Natural killer cell treated with Interleukin-12 subunit alpha and Interleukin-12 subunit beta and Interleukin-15 and Interleukin-18, amount 100 ng/mL, for 72 hours (primary cell): ENCODE measurements around the gene VSX1. TPM values are rescaled to one million over a fixed set of nuclear protein-coding genes. Genes with fewer than 3 reads are reported as not detected.

Source experiments
- ATAC-seq, 2 donors: fragments of 150-1000 bp; cut with Tn5 transposase in 1 of 2; sonication (Bioruptor Pico), chemical (Tn5 transposase) in 1 of 2; 2 replicates each; pipeline ENCODE4 v1.10.0; 2021
- DNase-seq: peaks from one replicate; pipeline ENCODE4 v3.0.0; 2022; ENCODE audit warnings: low spot score
- H3K27ac Mint-ChIP-seq, 2 donors: 1 replicate in 1 of 2; 2 replicates in 1 of 2; pipeline ENCODE4 v1.8.0; 2022; ENCODE audit warnings: mixed read lengths in 2 of 2, mild to moderate bottlenecking in 1 of 2, moderate library complexity in 1 of 2
- H3K27me3 Mint-ChIP-seq, 2 donors: 1 replicate in 1 of 2; 2 replicates in 1 of 2; pipeline ENCODE4 v1.8.0; 2022; ENCODE audit warnings: mixed read lengths in 2 of 2
- H3K36me3 Mint-ChIP-seq: one replicate; pipeline ENCODE4 v1.8.0; 2022; ENCODE audit warnings: mixed read lengths
- H3K4me1 Mint-ChIP-seq, 2 donors: 1 replicate in 1 of 2; 2 replicates in 1 of 2; pipeline ENCODE4 v1.8.0; 2022; ENCODE audit warnings: low read depth in 2 of 2, mixed read lengths in 2 of 2, mild to moderate bottlenecking in 1 of 2
- H3K4me3 Mint-ChIP-seq: one replicate; pipeline ENCODE4 v1.8.0; 2022; ENCODE audit warnings: mixed read lengths
- H3K9me3 Mint-ChIP-seq: 2 replicates; pipeline ENCODE4 v1.8.0; 2022; ENCODE audit warnings: mixed read lengths
- total RNA-seq, 2 donors: library from RNA; stranded (reverse); gene quantifications; one replicate each; pipeline ENCODE4 v1.2.3, GENCODE V29; 2022

The VSX1 gene
- total RNA-seq, result not detected

DNA sequence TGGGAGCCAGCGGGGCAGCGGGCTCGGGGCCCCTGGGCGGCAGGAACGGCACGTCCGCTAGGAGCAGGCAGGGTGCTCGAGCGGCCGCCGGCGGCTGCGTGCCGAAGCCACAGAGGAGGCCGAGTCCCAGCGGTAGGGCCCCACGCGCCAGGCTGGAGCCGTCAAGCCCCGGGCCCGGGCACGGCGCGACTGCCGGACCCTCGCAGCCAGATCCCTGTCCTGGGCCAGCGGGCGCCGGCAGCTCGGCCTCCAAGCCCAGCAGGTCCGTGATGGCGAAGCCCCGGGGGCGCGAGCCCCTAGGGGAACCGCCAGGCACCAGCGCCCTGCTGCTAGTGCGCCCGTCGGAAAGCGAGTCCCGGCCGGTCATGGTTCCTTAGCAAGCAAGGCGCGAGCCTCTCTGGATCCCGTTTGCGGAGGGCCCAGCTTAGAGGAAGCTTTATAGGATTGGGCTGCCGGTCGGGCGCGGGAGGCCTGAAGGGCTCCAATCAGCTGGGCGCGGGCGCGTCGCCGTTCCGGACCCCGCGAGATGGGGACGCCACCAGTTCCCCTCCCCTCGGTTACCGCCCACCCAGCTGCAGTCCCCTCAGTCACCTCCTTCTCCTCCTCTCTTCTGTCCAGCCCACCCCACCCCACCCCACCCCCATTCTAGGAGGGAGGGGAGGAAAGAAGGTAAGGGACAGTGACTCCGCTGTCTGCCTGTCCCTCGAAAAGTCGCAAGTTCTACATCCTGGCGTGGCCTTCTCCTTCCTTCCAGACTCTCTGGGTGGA is at the start of gene VSX1:
TSS of gene VSX1 (minus strand) at position 412 of the 768 bp plus-strand sequence. CDS start at position 367, 45 bp downstream.
- DNase-seq (no peak), ATAC-seq (no peak)
- H3K27ac Mint-ChIP-seq, result no peak within 1 kb of the TSS
- no peak within 1 kb of the TSS for H3K4me3 Mint-ChIP-seq
- peaks cover 6 to 10% of the 10 kb centered on the region in 2 donors for H3K4me1 Mint-ChIP-seq
- H3K27me3 Mint-ChIP-seq, result peaks cover 48 to 67% of the 10 kb centered on the region in 2 donors
- H3K36me3 Mint-ChIP-seq, result no peaks in the 10 kb centered on the region
- no peaks in the 10 kb centered on the region for H3K9me3 Mint-ChIP-seq

DNA sequence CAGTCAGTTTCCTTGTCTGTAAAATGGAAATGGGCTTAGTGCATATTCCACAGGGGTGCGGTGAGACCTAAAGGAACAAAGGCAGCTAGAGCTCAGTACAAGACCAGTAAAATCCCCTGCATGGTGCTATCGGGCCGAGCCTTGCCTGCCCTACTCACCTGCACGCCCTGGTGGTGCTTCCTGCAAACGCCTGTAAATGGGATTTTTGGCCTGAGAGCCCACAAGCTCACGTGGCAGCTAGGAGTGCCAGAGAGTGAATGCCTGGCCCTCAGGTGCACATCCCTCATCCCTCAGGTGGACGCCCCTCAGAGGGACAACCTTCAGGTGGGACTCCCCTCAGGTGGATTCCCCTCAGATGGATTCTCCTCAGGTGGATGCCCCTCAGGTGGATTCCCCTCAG is 48.0 kb upstream of the VSX1 start:
- Mint-ChIP-seq H3K27ac (no peak overlapping the region), H3K4me1 (no peaks in the 10 kb centered on the region), H3K27me3 (peaks cover 6 to 8% of the 10 kb centered on the region in 2 donors), H3K9me3 (no peaks in the 10 kb centered on the region), H3K4me3 (no peak overlapping the region), H3K36me3 (no peaks in the 10 kb centered on the region)
- ATAC-seq (no peak), DNase-seq (no peak)

DNA sequence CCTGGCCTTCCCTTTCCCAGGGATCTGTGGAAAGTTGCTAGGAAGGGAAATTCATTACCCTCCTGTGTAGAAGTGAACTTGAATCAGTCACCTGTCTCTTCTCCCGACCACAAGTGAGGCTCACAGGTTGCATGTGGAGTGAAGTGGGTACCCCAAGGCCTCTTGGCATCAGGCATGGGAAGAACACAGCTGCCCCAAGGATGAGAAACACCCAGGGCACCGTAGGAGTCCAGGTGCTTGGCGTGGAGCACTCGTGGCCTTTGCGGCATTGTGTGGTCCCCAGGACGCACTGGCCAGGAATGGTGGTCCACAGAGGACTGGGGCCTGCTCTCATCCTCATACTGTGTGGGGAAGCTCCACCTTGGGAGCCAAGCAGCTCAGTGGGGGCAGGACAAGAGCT is 47.5 kb upstream of the VSX1 start:
- H3K36me3 Mint-ChIP-seq, result no peaks in the 10 kb centered on the region
- ATAC-seq, result no peak
- no peak overlapping the region for H3K27ac Mint-ChIP-seq
- peaks cover 6 to 8% of the 10 kb centered on the region in 2 donors for H3K27me3 Mint-ChIP-seq
- no peak for DNase-seq
- H3K4me1 Mint-ChIP-seq, result no peaks in the 10 kb centered on the region
- no peaks in the 10 kb centered on the region for H3K9me3 Mint-ChIP-seq
- H3K4me3 Mint-ChIP-seq, result no peak overlapping the region

DNA sequence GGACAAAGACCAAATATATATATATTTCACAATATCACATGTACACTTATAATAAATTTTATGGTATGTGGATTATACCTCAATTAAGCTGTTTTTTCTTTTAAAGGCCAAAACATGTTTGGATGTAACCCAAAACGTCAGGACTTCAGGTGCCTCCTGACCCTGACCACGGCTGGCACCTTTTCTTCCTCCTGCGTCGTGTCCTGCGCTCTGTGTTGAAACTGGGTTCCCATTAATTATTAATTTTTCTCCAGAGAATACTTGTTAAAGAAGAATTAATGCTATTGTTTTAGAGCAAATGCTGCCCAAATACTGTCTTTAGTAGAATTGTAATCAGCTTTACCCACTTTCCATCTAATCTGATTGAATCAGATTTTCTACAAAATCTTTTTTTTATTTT is 46.7 kb upstream of the VSX1 start:
- peaks cover 5 to 8% of the 10 kb centered on the region in 2 donors for H3K27me3 Mint-ChIP-seq

DNA sequence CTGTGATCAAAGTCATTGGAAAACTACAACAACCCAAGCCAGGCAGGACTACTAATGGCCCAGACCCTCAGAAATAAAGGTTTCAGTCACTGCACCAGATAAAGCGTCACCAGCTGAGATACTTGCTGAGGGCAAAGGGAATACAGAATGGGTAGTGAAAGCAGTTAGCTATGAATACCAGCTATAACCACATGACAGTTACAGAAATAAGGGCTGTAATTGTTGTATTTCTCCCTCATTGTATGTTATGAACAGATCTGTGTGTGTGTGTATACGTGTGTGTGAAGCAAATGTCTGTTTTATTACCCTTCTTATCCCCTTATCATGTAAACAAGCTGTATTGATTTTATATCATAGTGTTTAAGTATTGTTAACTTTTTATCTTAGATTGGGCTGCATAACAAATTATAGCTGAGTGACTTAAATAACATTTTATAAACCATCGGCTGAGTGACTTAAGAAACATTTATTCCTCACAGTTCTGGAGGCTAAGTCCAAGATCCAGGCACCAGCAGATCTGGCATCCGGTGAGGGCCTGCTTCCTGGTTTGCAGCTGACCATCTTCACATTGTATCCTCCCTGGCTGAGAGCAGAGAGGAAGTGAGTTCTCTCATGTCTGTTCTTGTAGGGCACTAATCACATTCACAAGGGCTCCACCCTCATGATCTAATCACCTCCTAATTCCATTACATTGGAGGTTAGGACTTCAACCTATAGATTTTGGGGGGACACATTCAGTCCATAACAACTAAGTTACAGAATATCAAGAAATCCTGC is 46.0 kb upstream of the VSX1 start:
- Mint-ChIP-seq H3K9me3 (no peaks in the 10 kb centered on the region), H3K36me3 (no peaks in the 10 kb centered on the region), H3K4me1 (no peaks in the 10 kb centered on the region), H3K27me3 (peaks cover 0 to 2% of the 10 kb centered on the region in 2 donors), H3K27ac (no peak overlapping the region), H3K4me3 (no peak overlapping the region)
- DNase-seq (no peak), ATAC-seq (no peak)

More for the DNA sequence above, 46.7 kb upstream of the VSX1 start:
- no peaks in the 10 kb centered on the region for H3K4me1 Mint-ChIP-seq
- H3K36me3 Mint-ChIP-seq, result no peaks in the 10 kb centered on the region
- H3K27ac Mint-ChIP-seq, result no peak overlapping the region
- no peak for ATAC-seq
- H3K9me3 Mint-ChIP-seq, result no peaks in the 10 kb centered on the region
- H3K4me3 Mint-ChIP-seq, result no peak overlapping the region
- DNase-seq, result no peak

DNA sequence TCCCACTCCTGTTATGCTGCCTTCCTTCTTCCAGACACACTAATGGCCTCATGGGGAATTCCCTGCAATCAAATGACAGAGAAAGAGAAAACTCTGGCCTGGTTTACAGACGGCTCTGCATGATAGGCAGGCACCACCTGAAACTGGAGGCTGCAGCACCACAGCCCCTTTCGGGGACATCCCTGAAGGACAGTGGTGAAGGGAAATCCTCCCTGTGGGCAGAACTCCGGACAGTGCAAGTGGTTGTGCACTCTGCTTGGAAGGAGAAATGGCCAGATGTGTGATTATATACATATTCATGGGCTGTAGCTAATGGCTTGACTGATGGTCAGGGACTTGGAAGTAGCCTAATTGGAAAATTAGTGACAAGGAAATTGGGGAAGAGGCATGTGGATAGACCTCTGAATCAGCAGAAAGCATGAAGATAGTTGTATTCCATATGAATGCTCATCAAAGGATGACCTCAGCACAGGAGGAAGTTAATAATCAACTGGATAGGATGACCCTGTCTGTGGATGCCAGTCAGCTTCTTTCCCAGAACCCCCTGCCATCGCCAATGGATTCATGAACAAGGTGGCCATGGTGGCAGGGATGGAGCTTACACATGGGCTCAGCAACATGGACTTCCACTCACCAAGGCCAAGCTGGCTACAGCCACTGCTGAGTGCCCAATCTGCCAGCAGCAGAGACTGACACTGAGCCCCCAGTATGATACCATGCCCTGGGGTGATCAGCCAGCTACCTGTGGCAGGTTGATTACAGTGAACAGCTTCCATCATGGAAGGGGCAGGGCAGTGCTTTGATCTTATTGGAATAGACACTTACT is 44.5 kb upstream of the VSX1 start:
- Mint-ChIP-seq H3K27me3 (peaks cover 0 to 6% of the 10 kb centered on the region in 2 donors), H3K9me3 (no peaks in the 10 kb centered on the region)
- DNase-seq, result no peak

DNA sequence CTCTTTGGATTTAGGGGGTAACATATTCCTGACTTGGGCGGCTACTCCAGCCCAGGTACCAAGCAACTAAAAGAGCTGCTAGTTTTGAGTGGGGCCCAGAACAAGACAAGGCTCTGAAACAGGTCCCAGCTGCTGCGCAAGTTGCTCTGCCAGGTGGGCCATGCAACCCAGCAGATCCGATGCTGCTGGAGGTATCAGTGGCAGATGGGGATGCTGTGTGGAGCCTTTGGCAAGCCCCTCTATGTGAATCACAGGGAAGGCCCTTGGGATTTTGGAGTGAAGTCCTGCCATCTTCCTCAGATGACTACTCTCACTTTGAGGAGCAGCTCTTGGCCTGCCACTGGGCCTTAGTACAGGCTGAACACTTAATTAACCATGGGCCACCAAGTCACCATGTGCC is 43.7 kb upstream of the VSX1 start:
- DNase-seq, result no peak
- peaks cover 0 to 4% of the 10 kb centered on the region in 2 donors for H3K27me3 Mint-ChIP-seq
- H3K4me1 Mint-ChIP-seq, result no peaks in the 10 kb centered on the region
- H3K36me3 Mint-ChIP-seq, result no peaks in the 10 kb centered on the region
- no peaks in the 10 kb centered on the region for H3K9me3 Mint-ChIP-seq
- no peak overlapping the region for H3K4me3 Mint-ChIP-seq
- no peak for ATAC-seq
- H3K27ac Mint-ChIP-seq, result no peak overlapping the region

More for the DNA sequence above, 44.5 kb upstream of the VSX1 start:
- no peak for ATAC-seq
- no peak overlapping the region for H3K4me3 Mint-ChIP-seq
- H3K27ac Mint-ChIP-seq, result no peak overlapping the region
- no peaks in the 10 kb centered on the region for H3K4me1 Mint-ChIP-seq
- H3K36me3 Mint-ChIP-seq, result no peaks in the 10 kb centered on the region

DNA sequence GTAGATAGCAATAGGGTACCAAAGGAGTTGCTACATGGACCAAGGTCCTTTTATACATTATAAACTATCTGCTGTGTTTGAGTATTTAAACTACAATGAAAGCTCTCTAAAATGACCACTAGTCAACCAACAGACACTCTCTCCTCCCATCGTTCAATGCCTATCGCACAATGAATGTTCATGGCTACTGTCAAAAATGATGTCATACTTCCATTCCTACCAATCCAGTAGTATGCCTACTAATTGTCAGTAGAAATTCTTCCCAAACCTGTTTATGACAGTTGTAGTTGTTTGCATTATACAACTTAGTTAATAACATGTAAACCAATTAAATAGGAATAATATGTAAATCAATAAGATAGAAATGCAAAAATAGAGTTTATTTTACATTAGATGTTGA is 39.0 kb upstream of the VSX1 start:
- DNase-seq, result no peak
- no peaks in the 10 kb centered on the region for H3K36me3 Mint-ChIP-seq
- no peaks in the 10 kb centered on the region for H3K9me3 Mint-ChIP-seq
- peaks cover 0 to 9% of the 10 kb centered on the region in 2 donors for H3K27me3 Mint-ChIP-seq
- no peak for ATAC-seq
- H3K27ac Mint-ChIP-seq, result no peak overlapping the region
- no peak overlapping the region for H3K4me3 Mint-ChIP-seq
- H3K4me1 Mint-ChIP-seq, result no peaks in the 10 kb centered on the region

DNA sequence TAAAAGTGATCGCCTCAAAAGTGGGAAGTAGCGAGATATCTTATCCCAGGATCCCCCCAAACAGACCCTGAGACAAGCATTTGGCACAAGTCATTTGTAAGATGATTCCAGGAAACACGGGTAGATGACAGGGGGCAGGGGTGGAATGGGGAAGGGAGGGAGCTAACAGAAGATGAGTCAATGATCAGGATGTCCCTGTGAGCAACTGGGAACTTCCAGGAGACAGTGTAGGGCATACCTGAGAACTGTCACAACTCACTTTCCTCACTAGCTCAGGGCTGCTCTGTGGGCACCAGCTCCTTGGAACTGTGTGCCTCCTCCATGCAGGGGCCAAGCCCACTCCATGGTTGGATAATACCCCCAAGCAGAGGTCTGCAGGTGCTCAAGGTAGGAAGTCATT is 38.5 kb upstream of the VSX1 start:
- Mint-ChIP-seq H3K36me3 (no peaks in the 10 kb centered on the region), H3K27me3 (peaks cover 0 to 9% of the 10 kb centered on the region in 2 donors), H3K4me1 (no peaks in the 10 kb centered on the region), H3K9me3 (no peaks in the 10 kb centered on the region), H3K27ac (no peak overlapping the region), H3K4me3 (no peak overlapping the region)
- DNase-seq (no peak), ATAC-seq (peak in 1 of 2 donors; percentile 33)

DNA sequence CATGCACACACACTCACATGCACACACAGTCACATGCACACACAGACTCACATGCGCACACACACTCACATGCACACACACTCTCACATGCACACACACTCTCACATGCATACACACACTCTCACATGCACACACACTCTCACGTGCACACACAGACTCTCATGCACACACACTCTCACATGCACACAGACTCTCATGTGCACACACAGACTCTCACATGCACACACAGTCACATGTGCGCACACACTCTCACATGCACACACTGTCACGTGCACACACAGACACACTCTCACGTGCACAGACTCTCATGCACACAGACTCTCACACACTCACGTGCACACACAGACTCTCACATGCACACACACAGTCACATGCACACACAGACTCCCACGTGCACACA is 36.6 kb upstream of the VSX1 start:
- H3K9me3 Mint-ChIP-seq, result no peaks in the 10 kb centered on the region

DNA sequence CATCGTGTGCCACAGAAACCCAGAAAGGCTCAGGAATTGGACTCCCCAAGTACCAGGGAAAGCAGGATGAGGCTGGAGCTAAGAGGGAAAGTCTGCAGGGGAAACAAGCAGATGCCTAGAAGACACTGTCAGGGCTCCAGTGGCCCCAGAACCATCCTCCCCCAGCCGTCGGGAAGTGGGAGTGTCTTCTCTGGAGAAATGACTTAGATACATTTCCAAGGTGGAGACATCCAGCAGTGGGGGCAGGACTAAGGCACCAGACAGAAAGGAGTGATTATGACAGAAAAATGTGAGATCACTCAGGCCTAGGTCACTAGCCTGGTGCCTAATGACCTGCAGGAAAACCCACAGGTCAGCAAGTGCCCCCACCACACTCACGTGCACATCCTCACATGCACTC is 36.0 kb upstream of the VSX1 start:
- no peaks in the 10 kb centered on the region for H3K36me3 Mint-ChIP-seq
- H3K9me3 Mint-ChIP-seq, result no peaks in the 10 kb centered on the region
- DNase-seq (no peak), ATAC-seq (no peak)
- no peak overlapping the region for H3K27ac Mint-ChIP-seq
- H3K4me1 Mint-ChIP-seq, result no peaks in the 10 kb centered on the region
- H3K27me3 Mint-ChIP-seq, result peaks cover 0 to 12% of the 10 kb centered on the region in 2 donors
- no peak overlapping the region for H3K4me3 Mint-ChIP-seq

More for the DNA sequence above, 36.6 kb upstream of the VSX1 start:
- H3K36me3 Mint-ChIP-seq, result no peaks in the 10 kb centered on the region
- ATAC-seq (no peak), DNase-seq (no peak)
- no peak overlapping the region for H3K27ac Mint-ChIP-seq
- no peaks in the 10 kb centered on the region for H3K4me1 Mint-ChIP-seq
- peaks cover 0 to 12% of the 10 kb centered on the region in 2 donors for H3K27me3 Mint-ChIP-seq
- H3K4me3 Mint-ChIP-seq, result no peak overlapping the region

DNA sequence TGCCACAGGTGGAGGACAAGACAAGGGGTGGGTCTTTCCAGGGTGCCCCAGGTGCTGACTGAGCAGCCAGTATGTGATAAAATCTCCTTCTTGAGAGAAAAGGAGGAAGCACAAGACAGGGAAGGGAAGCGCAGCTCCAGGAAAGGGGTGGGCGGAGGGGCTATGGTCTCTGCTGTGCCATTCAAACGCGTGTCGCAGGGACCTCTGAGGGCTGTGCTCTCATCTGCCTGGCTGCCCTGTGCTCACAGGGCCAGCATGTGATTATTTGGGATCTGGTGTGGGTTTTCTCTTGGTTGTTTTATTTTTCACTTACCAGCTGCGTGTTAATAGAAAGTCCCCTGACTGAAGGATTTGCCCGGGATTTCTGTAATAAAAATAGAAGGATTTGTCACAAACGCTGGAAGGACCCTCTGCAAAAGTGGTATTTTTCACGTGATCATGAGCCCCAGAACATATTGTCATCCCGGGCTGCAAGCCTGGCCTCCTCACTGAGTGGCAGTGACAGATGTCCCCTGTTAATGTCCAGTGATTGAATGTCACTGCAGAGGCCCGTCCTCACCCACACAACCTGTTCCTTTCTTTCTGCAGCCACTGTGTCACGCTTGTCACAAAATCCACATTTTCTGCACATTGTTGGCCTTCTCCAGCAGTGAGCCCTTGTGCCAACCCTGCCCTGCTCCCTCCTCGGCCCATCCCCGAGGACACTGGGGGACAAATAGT is 35.0 kb upstream of the VSX1 start:
- Mint-ChIP-seq H3K4me3 (no peak overlapping the region), H3K4me1 (no peaks in the 10 kb centered on the region), H3K36me3 (no peaks in the 10 kb centered on the region), H3K27me3 (peaks cover 0 to 9% of the 10 kb centered on the region in 2 donors), H3K9me3 (no peaks in the 10 kb centered on the region), H3K27ac (no peak overlapping the region)
- ATAC-seq, result no peak
- DNase-seq, result no peak

DNA sequence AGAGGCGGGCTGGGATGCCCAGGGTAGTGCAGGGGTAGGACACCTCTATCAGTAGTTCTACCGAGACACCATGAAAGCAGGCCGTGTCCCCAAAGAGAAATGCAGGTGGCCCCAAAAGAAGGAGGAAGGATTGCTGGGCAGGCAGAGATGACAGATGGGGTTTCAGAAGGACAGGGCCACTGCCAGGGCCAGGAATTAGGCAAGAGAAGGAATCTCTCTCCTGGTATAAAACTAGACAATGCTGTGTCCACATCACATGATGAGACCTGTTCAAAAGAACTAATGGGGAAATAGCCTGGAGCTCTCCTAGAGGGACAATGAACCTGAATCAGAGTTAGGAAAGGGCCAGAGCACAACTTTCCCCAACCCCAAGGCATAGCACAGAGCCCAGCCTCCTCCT is 21.6 kb upstream of the VSX1 start:
- peaks cover 27 to 29% of the 10 kb centered on the region in 2 donors for H3K27me3 Mint-ChIP-seq
- H3K27ac Mint-ChIP-seq, result no peak overlapping the region
- no peak overlapping the region for H3K4me3 Mint-ChIP-seq
- H3K36me3 Mint-ChIP-seq, result no peaks in the 10 kb centered on the region
- H3K4me1 Mint-ChIP-seq, result no peaks in the 10 kb centered on the region
- no peak for DNase-seq
- no peak for ATAC-seq
- no peaks in the 10 kb centered on the region for H3K9me3 Mint-ChIP-seq
